Measurements from ENCODE around the gene GPR65. TPM values are rescaled to one million over a fixed set of nuclear protein-coding genes. Genes with fewer than 3 reads are reported as not detected.

Gene GPR65
- total RNA-seq, 1 experiment from 2014 or later, result not detected

DNA sequence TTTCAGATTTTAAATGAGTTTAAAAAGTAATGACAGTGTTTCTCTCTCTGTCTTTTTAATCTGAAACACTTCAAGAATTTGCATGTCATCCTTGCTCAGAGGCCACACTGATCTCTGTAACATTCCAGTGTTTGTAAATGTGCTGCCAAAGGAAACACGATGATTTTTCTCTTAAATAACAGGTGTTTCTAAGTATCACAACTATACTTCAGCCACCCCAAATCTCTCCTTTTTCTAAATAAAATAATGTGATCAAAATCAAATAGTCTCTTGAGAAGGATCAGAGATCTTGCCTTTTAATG, 8.7 kb upstream of the GPR65 start:
- Histone ChIP-seq H2BK120ac (ENCODE audit: low read depth, low read length, poor library complexity, severe bottlenecking) (no peak overlapping the region), H3K4me1 (ENCODE audit: insufficient read depth, low read length) (no peaks in the 10 kb centered on the region; the same call in 1 of the 2 replicates), H3K56ac (ENCODE audit: insufficient read length, low read depth, low read length) (no peak overlapping the region), H3K9ac (ENCODE audit: extremely low read depth, insufficient read length, low read length) (no peak overlapping the region), H3K4ac (ENCODE audit: low read depth, low read length) (no peak overlapping the region), H2AK5ac (ENCODE audit: insufficient read length, low read length) (no peak overlapping the region), H3K14ac (ENCODE audit: insufficient read depth, low read length) (no peak overlapping the region), H3K4me2 (ENCODE audit: insufficient read depth, insufficient read length, low read length) (no peak overlapping the region), H2BK20ac (ENCODE audit: low read depth, low read length, poor library complexity, severe bottlenecking) (no peak overlapping the region), H3K27me3 (ENCODE audit: insufficient read depth, low read length) (no peaks in the 10 kb centered on the region), H3T11ph (ENCODE audit: low read length) (no peak overlapping the region), H3K27ac (ENCODE audit: insufficient read length, low read depth, low read length) (no peak overlapping the region), H3K23ac (ENCODE audit: insufficient read length, low read depth, low read length) (no peak overlapping the region), H2BK12ac (ENCODE audit: insufficient read length, low read depth, low read length) (no peak overlapping the region), H3K79me1 (ENCODE audit: insufficient read depth, low read depth, low read length, poor library complexity, severe bottlenecking) (no peaks in the 10 kb centered on the region), H4K91ac (ENCODE audit: insufficient read length, low read depth, low read length) (no peak overlapping the region), H2AFZ (ENCODE audit: low read length) (no peak overlapping the region), H3K23me2 (ENCODE audit: insufficient read length, low read depth, low read length, poor library complexity, severe bottlenecking) (peaks cover 9% of the 10 kb centered on the region), H3K9me3 (ENCODE audit: control insufficient read depth, low read depth, low read length) (no peaks in the 10 kb centered on the region), H4K8ac (replicated peaks; ENCODE audit: insufficient read length, low read depth, low read length) (no peak overlapping the region), H4K5ac (ENCODE audit: insufficient read length, low read depth, low read length) (no peak overlapping the region), H2BK15ac (ENCODE audit: low read depth, low read length) (no peak overlapping the region), H3K18ac (ENCODE audit: insufficient read length, low read depth, low read length) (no peak overlapping the region), H2BK5ac (ENCODE audit: insufficient read length, low read length) (no peak overlapping the region), H3K79me2 (ENCODE audit: insufficient read depth, low read length) (no peaks in the 10 kb centered on the region), H4K20me1 (ENCODE audit: control insufficient read depth, insufficient read depth, insufficient read length) (no peaks in the 10 kb centered on the region)
- Mint-ChIP-seq H3K36me3 (ENCODE audit: insufficient read depth in 1 of 3, low read depth in 3 of 3) (no peaks in the 10 kb centered on the region), H3K27me3 (ENCODE audit: low read depth) (peaks cover 2% of the 10 kb centered on the region), H3K4me3 (no peak overlapping the region), H3K4me1 (peaks cover 13 to 17% of the 10 kb centered on the region in 2 experiments), H3K27ac (no peak overlapping the region), H3K9me3 (no peaks in the 10 kb centered on the region)
- no peak for DNase-seq
- WGBS (ENCODE audit: extremely low coverage, insufficient read length, low lambda C conversion rate), result no CpG with 5 or more reads among the region's 1 CpG
- TF ChIP-seq CTCF (conservative IDR thresholded peaks at IDR 0.05), result no peak
